HG03159 (cell line): ENCODE data around the gene PACRG.

Source experiments
- ATAC-seq: cut with Tn5 transposase; IDR thresholded peaks from one replicate; pipeline ENCODE4 v1.9.1; 2021; ENCODE audit warnings: mild to moderate bottlenecking, moderate library complexity; ENCODE audit not compliant: unreplicated experiment

Gene PACRG

GRCh38 chr6:163228041-163228440 is 500.3 kb downstream of the PACRG start:
- ATAC-seq = no peak

GRCh38 chr6:163229050-163229449 is 501.3 kb downstream of the PACRG start:
- ATAC-seq = no peak

GRCh38 chr6:163230901-163231300 is 503.1 kb downstream of the PACRG start:
- no peak for ATAC-seq

- ATAC-seq = no peak
Measured at GRCh38 chr6:163231356-163232014, 503.7 kb downstream of the PACRG start.

- no peak for ATAC-seq
Measured at GRCh38 chr6:163232015-163232523, 504.3 kb downstream of the PACRG start.

- ATAC-seq = no peak
Measured at GRCh38 chr6:163232649-163233048, 504.9 kb downstream of the PACRG start.

GRCh38 chr6:163237110-163237509 is 509.3 kb downstream of the PACRG start:
- ATAC-seq = no peak

GRCh38 chr6:163239572-163240340 is 512.0 kb downstream of the PACRG start:
- ATAC-seq = no peak

- ATAC-seq = no peak
Measured at GRCh38 chr6:163240556-163240955, 512.8 kb downstream of the PACRG start.

- no peak for ATAC-seq
Measured at GRCh38 chr6:163241683-163242082, 513.9 kb downstream of the PACRG start.

- no peak for ATAC-seq
Measured at GRCh38 chr6:163243083-163243482, 515.3 kb downstream of the PACRG start.

- ATAC-seq = no peak
Measured at GRCh38 chr6:163243692-163244589, 516.2 kb downstream of the PACRG start.

- ATAC-seq = no peak
Measured at GRCh38 chr6:163248051-163248450, 520.3 kb downstream of the PACRG start.

- ATAC-seq = no peak
Measured at GRCh38 chr6:163249651-163250101, 521.9 kb downstream of the PACRG start.

GRCh38 chr6:163250116-163250515 is 522.3 kb downstream of the PACRG start:
- no peak for ATAC-seq

- ATAC-seq = no peak
Measured at GRCh38 chr6:163252061-163252591, 524.4 kb downstream of the PACRG start.

GRCh38 chr6:163253556-163254213 is 525.9 kb downstream of the PACRG start:
- ATAC-seq = no peak

- ATAC-seq = no peak
Measured at GRCh38 chr6:163254341-163254835, 526.6 kb downstream of the PACRG start.

GRCh38 chr6:163255265-163255664 is 527.5 kb downstream of the PACRG start:
- ATAC-seq = no peak

GRCh38 chr6:163259689-163260088 is 531.9 kb downstream of the PACRG start:
- no peak for ATAC-seq
